ENCODE data around the gene CCDC127.

The CCDC127 gene

GRCh38 chr5:192691-192969 is 25.3 kb downstream of the CCDC127 start:
- TF ChIP-seq, protein P1, sequence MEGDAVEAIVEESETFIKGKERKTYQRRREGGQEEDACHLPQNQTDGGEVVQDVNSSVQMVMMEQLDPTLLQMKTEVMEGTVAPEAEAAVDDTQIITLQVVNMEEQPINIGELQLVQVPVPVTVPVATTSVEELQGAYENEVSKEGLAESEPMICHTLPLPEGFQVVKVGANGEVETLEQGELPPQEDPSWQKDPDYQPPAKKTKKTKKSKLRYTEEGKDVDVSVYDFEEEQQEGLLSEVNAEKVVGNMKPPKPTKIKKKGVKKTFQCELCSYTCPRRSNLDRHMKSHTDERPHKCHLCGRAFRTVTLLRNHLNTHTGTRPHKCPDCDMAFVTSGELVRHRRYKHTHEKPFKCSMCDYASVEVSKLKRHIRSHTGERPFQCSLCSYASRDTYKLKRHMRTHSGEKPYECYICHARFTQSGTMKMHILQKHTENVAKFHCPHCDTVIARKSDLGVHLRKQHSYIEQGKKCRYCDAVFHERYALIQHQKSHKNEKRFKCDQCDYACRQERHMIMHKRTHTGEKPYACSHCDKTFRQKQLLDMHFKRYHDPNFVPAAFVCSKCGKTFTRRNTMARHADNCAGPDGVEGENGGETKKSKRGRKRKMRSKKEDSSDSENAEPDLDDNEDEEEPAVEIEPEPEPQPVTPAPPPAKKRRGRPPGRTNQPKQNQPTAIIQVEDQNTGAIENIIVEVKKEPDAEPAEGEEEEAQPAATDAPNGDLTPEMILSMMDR (IDR thresholded peaks at IDR 0.05): no peak
- no peak for DNase-seq
- Mint-ChIP-seq H3K27me3 (ENCODE audit: low read depth, poor library complexity) (peaks cover 9% of the 10 kb centered on the region), H3K4me3 (no peak overlapping the region), H3K9me3 (no peaks in the 10 kb centered on the region), H3K27ac (no peak overlapping the region), H3K4me1 (peaks cover 41% of the 10 kb centered on the region), H3K36me3 (ENCODE audit: low read depth) (no peaks in the 10 kb centered on the region)

DNA sequence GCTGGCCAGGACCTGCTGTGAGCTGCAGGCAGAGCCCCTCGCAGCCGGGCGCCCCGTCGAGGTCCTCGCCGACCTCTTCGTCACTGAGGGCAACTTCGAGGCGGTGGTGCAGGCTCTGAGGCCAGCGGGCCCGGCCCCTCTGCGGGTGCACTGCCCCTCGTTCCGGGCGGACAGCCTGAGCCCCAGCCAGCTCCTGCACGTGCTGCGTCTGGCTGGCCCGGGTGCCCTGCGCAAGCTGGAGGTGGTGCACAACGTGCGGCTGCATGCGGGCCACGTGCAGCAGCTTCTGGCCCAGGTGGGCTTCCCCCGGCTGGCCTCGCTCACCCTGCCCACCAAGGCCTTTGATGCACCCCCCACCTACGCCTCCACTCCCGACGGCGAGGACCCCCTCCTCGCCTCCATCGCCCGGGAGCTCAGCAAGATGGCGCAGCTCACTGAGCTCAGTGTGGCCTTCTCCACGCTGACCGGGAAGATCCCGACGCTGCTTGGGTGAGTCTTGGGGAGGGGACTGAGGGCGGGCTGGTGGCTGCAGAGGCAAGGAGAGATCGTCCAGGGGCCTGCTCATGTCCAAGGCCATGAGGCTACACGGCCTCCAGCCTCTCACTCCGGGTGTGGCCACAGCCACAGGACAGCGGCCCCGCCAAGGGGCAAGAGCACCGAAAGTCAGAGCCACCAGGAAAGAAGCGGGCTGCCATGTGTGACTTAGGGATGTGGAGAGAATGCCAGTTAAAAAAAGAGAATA is 25.8 kb downstream of the CCDC127 start:
- Mint-ChIP-seq H3K9me3 (no peaks in the 10 kb centered on the region), H3K36me3 (ENCODE audit: low read depth) (no peaks in the 10 kb centered on the region), H3K4me1 (peaks cover 36% of the 10 kb centered on the region), H3K4me3 (no peak overlapping the region), H3K27ac (no peak overlapping the region), H3K27me3 (ENCODE audit: low read depth, poor library complexity) (peaks cover 9% of the 10 kb centered on the region)
- DNase-seq: no peak
- TF ChIP-seq, protein P1 (IDR thresholded peaks at IDR 0.05): no peak

- peak within 1 kb of the TSS; percentile 50 for H3K4me3 Mint-ChIP-seq
- peaks cover 31% of the 10 kb centered on the region for H3K4me1 Mint-ChIP-seq
- no peak for DNase-seq
- H3K9me3 Mint-ChIP-seq: no peaks in the 10 kb centered on the region
- no peaks in the 10 kb centered on the region for H3K36me3 Mint-ChIP-seq (ENCODE audit: low read depth)
- TF ChIP-seq, protein P1 (IDR thresholded peaks at IDR 0.05): no peak
- H3K27ac Mint-ChIP-seq: no peak within 1 kb of the TSS
- H3K27me3 Mint-ChIP-seq (ENCODE audit: low read depth, poor library complexity): peaks cover 9% of the 10 kb centered on the region
Observed at GRCh38 chr5:191036-191948, 26.7 kb downstream of the CCDC127 start, which contains the start of gene LRRC14B. TSS of gene LRRC14B (plus strand) at chr5:191495. CDS start at chr5:191539, 44 bp downstream.

DNA sequence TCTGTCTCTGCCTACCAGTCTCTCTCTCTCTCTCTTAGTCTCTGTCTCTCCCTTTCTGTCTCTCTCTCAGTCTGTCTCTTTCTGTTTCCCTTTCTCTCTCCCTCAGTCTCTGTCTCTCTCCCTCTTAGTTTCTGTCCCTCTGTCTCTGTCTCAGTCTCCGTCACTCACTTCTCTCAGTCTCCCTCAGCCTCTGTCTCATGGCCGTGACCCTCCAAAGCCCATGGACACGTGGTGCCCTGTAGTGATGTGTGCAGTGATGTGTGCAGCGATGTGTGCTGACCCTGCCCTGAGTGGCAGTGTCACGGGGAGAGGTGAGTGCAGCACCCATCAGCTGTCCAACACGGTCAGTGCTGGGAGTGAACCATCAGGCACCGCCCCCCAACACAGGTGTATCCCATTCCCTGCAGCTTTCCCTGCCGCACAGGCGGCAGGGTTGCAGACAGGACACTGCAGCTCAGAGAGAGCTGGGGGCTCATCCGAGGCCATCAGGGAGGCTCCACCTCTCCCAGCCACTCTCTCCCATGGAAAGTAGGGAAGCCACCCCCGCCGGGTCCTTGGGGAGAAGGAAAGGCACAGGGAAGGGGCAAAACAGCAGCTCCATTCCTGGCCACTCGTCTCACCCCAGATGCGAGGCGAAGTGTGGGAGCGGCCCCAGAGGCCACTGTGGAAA is 27.5 kb downstream of the CCDC127 start:
- peak overlapping the region; percentile 50 for H3K4me3 Mint-ChIP-seq
- no peaks in the 10 kb centered on the region for H3K9me3 Mint-ChIP-seq

DNA sequence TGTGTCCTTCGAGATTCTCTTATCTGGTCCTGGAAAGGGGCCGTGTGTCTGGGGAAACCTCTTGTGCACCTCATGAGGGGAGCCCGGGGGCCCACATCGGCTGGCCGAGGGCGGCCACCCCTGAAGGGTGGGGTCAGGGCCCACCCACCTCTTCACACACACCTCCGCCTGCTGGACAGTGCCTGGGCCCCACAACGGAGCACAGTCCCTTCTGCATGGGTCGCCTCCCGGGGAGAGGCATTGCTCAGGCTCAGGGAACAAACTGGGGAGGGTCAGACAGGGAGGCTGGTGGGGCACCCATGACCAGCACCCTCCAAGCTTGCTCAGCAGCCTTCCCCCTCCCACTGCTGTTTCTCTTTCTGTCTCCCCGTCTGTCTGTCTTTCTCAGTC is 28.0 kb downstream of the CCDC127 start:
- no peaks in the 10 kb centered on the region for H3K9me3 Mint-ChIP-seq
- TF ChIP-seq, protein P1 (IDR thresholded peaks at IDR 0.05): no peak
- DNase-seq: no peak
- peaks cover 5% of the 10 kb centered on the region for H3K27me3 Mint-ChIP-seq (ENCODE audit: low read depth, poor library complexity)
- H3K27ac Mint-ChIP-seq: no peak overlapping the region
- H3K4me1 Mint-ChIP-seq: peaks cover 24% of the 10 kb centered on the region
- H3K4me3 Mint-ChIP-seq: peak overlapping the region; percentile 50
- no peaks in the 10 kb centered on the region for H3K36me3 Mint-ChIP-seq (ENCODE audit: low read depth)

More for the DNA sequence above, 27.5 kb downstream of the CCDC127 start:
- Mint-ChIP-seq H3K4me1 (peaks cover 29% of the 10 kb centered on the region), H3K36me3 (ENCODE audit: low read depth) (no peaks in the 10 kb centered on the region), H3K27me3 (ENCODE audit: low read depth, poor library complexity) (peaks cover 9% of the 10 kb centered on the region), H3K27ac (no peak overlapping the region)
- no peak for DNase-seq
- TF ChIP-seq, protein P1 (IDR thresholded peaks at IDR 0.05): no peak

Data from nephron progenitor cell (in vitro differentiated cells).